BJ (cell line): Measurements from ENCODE around the gene OR1L8. TPM values are rescaled to one million over a fixed set of nuclear protein-coding genes. Genes with fewer than 3 reads are reported as not detected.

Experiments
- CTCF ChIA-PET: fragments of 350-600 bp; formaldehyde crosslinking; extraction: SDS; loops from one replicate; lab custom pipeline; 2021; ENCODE audit warnings: antibody characterized with exemption, inconsistent platforms; lab: Yijun Ruan, JAX
- POLR2A ChIA-PET: fragments of 300-600 bp; sonication (Branson Sonifier 250); formaldehyde crosslinking; extraction: SDS; loops from one replicate; lab custom pipeline; 2021; ENCODE audit warnings: antibody characterized with exemption; lab: Charles Lee
- DNase-seq: peaks from one replicate; pipeline ENCODE4 v3.0.0-alpha.2; 2011; ENCODE audit warnings: low read depth
- H3K27me3 ChIP-seq: 2 replicates; pipeline ENCODE4 v1.6.0; 2011; ENCODE audit warnings: low read length; ENCODE audit not compliant: control insufficient read depth, insufficient read depth
- H3K36me3 ChIP-seq: 2 replicates; pipeline ENCODE4 v1.5.1; 2011; ENCODE audit warnings: low read length; ENCODE audit not compliant: control insufficient read depth, insufficient read depth
- H3K4me3 ChIP-seq: 2 replicates; pipeline ENCODE4 v1.5.1; 2011; ENCODE audit warnings: low read depth, mild to moderate bottlenecking, control low read depth, low read length
- CTCF ChIP-seq: IDR thresholded peaks from 2 replicates; pipeline ENCODE4 v1.5.1; 2011; ENCODE audit warnings: low read depth, mild to moderate bottlenecking, control low read depth, inconsistent platforms, low read length, moderate library complexity; ENCODE audit not compliant: insufficient read depth
- polyA plus RNA-seq: library from polyadenylated mRNA; depleted of rRNA; stranded (reverse); fragments of >200 nt; gene quantifications from 2 replicates; pipeline ENCODE4 v1.2.3, GENCODE V29; 2011

The OR1L8 gene
- polyA plus RNA-seq, 1 experiment = 0.07 TPM

- Histone ChIP-seq H3K36me3 (no peaks in the 10 kb centered on the region), H3K27me3 (0 out of 2 replicates have a peak, but pooled peaks cover 2% of the 10 kb centered on the region), H3K4me3 (no peak overlapping the region)
- POLR2A ChIA-PET = no interaction called here
- DNase-seq = no peak
- no peak for TF ChIP-seq CTCF
- CTCF ChIA-PET = no interaction called here
Observed at GRCh38 chr9:122605691-122606090, 22.5 kb upstream of the OR1L8 start.

- TF ChIP-seq CTCF = no peak
- Histone ChIP-seq H3K27me3 (peaks cover 2% of the 10 kb centered on the region; the same call in 1 of the 2 replicates), H3K36me3 (no peaks in the 10 kb centered on the region), H3K4me3 (no peak overlapping the region)
- POLR2A ChIA-PET = no interaction called here
- CTCF ChIA-PET = no interaction called here
- DNase-seq = peak; percentile 54
Observed at GRCh38 chr9:122580360-122580759, 2.8 kb downstream of the OR1L8 start.

- no peak overlapping the region for H3K4me3 ChIP-seq
- peaks cover 2% of the 10 kb centered on the region; the same call in 1 of the 2 replicates for H3K27me3 ChIP-seq
- DNase-seq = no peak
- POLR2A ChIA-PET = no interaction called here
- CTCF ChIA-PET = no interaction called here
- TF ChIP-seq CTCF = no peak
- H3K36me3 ChIP-seq = no peaks in the 10 kb centered on the region
Observed at GRCh38 chr9:122579874-122580273, 3.3 kb downstream of the OR1L8 start.

- CTCF ChIA-PET = interaction anchor here (0.7 kb wide), 1 partner anchor 100 kb away, joined by 3 read pairs; no protein-coding TSS in a partner anchor
- no peak for TF ChIP-seq CTCF
- DNase-seq = peak; percentile 17
Observed at GRCh38 chr9:122572456-122572855, 10.7 kb downstream of the OR1L8 start.

GRCh38 chr9:122567901-122568300, 15.3 kb downstream of the OR1L8 start:
- no peak overlapping the region for H3K4me3 ChIP-seq
- CTCF ChIA-PET = no interaction called here

More at GRCh38 chr9:122572456-122572855, 10.7 kb downstream of the OR1L8 start:
- POLR2A ChIA-PET = interaction anchor here (0.6 kb wide), 2 partner anchors 197 to 1917 kb away, joined by 4 to 6 read pairs; no protein-coding TSS in a partner anchor
- no peaks in the 10 kb centered on the region for H3K27me3 ChIP-seq
- no peak overlapping the region for H3K4me3 ChIP-seq
- no peaks in the 10 kb centered on the region for H3K36me3 ChIP-seq

More at GRCh38 chr9:122567901-122568300, 15.3 kb downstream of the OR1L8 start:
- Histone ChIP-seq H3K36me3 (no peaks in the 10 kb centered on the region), H3K27me3 (no peaks in the 10 kb centered on the region)
- TF ChIP-seq CTCF = no peak
- no peak for DNase-seq
- POLR2A ChIA-PET = no interaction called here
